ENCODE results near the gene TRMT61B.

TRMT61B gene

DNA sequence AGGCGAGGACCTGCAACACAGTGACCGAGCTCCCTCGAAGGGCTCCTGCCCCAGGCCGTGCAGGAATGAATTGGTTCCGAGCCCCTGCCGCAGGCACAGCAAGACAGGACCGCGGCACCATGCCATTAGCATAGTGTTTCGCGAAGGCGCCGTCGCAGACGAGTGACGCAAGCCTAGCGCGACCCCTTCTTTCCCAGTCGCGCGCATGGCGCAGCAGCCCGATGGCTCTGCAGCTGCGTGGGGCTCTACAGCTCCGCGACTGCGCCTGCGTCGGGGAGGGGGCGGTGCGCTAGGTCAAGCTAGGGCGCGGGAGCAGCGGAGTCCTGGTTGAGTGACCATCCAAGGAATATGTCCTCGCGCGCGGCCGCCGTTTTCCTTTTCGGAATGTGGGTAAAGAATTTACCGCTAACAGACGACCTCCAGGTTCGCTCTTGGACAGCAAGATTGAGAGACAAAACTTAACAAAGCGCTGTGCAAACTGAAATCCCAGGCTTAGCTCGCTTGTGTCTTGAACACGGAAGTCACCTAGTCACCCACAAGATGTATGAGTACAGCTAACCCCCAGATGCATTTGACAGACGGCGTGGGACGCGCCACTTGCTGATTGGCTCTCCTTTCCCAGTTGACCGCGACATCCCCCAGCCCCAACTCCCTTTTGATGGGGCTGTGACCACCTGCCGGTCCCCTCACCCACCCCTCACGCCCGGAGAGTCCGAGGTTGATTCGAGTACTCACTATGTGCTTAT is at the start of gene TRMT61B:
TRMT61B (minus strand) TSS at position 164 of the 746 bp plus-strand sequence; CDS start at position 132, 32 bp downstream.
- DNase-seq (ENCODE audit: low spot score): peak; percentile 94

DNA sequence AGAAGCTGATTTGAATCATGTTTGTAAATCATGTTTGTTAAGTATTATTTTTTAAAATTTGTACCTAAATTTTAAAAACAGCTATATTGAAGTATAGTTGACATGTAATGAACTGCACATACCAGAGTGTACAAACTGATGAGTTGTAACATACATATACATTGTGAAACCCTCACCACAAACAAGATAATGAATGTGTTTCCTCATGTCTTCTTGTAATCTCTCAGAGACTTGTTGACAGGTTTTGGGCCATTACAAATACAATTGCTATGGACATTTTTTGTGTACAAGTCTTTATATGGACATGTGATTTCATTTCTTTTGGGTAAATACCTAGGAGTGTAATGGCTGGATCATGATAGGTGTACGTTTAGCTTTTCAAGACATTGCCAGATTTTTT is 45.8 kb upstream of the TRMT61B start:
- no peak for DNase-seq (ENCODE audit: low spot score)

DNA sequence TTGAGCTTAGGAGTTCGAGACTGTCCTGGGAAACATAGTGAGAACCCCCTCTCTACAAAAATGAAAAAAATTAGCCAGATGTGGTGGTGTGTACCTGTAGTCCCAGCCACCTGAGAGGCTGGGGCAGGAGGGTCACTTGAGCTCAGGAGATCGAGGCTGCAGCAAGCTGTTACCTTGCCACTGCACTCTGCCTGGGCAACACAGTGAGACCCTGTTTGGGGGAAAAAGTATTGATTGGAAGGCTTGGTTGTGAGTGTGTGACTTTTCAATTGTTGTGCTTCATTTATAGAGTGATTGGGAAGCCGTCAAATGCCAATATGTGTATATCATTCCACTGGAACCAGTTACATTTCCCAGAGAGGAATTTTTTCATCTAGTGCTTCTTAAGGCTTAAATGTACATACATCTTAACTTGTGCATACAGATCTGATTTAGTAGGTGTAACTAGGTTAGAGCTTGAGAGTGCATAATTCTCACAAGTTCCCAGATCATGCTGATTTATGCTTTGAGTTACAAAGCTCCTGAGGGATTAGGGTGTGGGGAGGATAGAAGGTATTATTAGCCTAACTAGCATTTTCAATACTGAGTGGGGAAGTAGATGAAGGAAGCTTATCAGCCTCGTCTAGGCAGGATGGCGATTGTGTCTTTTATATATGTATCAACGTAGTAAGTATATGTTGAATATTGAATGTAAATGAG is 39.7 kb upstream of the TRMT61B start:
- DNase-seq (ENCODE audit: low spot score): no peak

DNA sequence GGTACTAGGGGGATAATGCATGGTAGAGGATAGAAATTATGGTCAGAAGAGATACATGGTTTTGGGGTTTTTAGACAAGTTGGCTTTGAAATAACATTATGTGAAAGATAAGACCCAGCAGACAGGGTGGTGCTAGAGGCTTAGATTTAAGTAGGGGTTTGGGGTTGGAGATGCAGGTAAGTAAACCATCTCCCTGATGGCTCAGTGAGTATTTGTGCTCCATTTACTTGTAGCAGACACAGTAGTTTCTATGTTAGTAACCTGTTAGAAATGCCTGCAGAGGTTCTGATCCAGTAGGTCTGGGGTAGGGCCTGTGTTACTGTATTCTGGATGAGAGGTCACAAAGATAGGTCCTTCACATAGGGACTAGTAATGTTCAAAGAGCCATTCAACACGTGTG is 38.1 kb upstream of the TRMT61B start:
- DNase-seq (ENCODE audit: low spot score): no peak

DNA sequence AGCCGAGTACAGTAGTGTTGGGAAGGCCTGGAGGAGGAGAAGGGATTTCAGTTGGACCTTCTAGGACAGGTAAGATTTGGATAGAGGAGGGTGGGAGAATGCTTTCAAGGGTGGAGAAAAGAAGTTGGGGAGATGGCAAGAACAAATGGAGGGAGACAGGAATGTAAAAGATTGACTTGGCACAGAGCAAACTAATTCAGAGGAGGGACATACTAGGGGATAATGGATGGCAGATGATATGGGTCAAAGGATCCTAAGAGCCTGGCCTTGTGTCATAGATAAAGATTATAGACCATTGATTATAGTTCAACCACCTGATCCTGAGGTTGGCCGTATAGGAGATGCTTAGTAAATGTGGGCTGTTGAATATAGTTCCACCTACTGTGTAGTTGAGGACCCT is 36.7 kb upstream of the TRMT61B start:
- DNase-seq (ENCODE audit: low spot score): no peak

DNA sequence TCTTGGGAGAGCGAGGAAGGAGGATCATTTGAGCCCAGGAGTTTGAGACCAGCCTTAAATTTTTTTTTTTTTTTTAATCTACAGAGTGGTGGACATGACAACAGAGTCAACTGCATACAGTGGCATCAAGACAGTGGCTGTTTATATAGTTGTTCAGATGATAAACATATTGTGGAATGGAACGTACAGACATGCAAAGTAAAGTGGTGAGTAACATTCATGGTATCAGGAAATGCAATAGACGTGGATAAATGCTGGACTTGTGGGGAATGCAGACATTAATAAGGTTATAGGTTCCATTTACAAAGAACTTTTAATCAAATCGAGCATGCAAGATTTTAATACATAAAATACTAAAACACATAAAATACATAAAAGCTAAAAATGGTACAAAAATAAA is 36.3 kb upstream of the TRMT61B start:
- DNase-seq (ENCODE audit: low spot score): no peak

DNA sequence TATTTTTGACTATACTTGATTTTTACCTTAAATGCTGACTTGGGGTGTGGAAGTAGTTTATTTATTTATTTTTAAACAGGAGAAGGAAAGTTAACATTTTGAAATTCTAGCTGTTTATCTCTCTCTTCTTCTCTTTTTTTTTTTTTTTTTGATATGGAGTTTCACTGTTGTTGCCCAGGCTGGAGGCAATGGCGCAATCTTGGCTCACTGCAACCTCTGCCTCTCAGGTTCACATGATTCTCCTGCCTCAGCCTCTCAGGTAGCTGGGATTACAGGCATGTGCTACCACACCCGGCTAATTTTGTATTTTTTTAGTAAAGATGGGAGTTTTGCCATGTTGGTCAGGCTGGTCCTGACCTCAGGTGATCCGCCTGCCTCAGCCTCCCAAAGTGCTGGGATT is 35.4 kb upstream of the TRMT61B start:
- DNase-seq (ENCODE audit: low spot score): no peak

DNA sequence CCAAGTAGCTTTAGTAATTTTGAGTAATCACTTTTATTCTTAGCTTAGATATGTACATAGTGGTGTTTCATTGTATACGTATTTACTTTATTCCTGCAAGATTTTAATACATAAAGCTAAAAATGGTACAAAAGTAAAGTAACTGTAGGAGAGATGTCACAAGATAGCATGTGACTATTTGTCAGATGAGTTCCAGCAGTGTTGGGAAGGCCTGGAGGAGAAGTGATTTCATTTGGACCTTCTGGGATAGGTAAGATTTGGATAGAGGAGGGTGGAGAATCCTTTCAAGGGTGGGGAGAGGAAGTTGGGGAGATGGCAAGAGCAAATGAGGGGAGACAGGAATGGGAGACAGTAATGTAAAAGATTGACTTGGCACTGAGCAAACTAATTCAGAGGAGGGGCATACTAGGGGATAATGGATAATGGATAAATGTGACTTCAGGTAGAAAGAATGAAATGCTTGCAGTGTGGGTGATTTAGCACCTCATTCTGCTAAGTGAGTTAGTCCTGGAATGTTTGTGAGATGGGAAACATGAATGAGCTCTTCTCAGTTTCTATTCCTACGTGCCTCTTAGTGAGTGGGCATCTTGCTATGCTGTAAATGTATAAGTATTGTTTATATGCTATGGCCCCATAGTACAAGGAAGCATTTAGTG is 34.8 kb upstream of the TRMT61B start:
- no peak for DNase-seq (ENCODE audit: low spot score)

DNA sequence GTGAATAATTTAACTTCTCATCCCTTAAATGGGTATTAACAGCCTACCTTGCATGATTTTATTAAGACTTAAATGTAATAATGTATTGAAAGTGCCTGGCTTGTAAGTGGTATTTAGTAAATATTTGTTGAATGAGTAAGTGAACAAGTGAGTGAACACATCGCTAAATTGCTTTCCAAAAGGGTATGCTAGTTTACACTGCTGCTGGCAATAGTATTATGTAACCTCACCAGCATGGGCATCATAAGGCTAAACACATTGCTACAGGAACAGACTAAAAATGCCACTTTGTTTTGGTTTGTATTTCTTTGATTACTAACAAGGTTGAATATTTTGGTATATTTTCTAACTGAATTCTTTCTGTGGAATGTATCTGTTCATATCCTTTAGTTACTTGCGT is 34.2 kb upstream of the TRMT61B start:
- DNase-seq (ENCODE audit: low spot score): no peak

DNA sequence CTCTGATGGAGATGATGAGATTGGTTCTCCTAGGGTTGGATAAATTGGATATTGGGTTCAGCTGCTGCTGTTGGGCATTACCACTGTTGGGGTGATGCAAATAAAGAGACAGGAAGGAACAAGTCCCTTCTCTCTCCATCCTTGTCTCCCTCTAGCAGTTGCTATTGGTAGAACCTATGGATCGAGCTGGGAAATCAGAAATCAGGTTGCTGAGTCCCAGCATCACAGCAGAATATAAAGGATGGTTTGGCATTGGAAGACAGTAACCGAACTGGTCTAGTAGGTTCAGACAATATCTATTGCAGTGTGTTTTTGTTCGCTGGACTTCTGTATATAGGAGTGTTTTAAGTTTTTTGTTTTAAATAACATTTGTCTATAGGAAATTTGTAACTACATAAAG is 32.5 kb upstream of the TRMT61B start:
- DNase-seq (ENCODE audit: low spot score): no peak

DNA sequence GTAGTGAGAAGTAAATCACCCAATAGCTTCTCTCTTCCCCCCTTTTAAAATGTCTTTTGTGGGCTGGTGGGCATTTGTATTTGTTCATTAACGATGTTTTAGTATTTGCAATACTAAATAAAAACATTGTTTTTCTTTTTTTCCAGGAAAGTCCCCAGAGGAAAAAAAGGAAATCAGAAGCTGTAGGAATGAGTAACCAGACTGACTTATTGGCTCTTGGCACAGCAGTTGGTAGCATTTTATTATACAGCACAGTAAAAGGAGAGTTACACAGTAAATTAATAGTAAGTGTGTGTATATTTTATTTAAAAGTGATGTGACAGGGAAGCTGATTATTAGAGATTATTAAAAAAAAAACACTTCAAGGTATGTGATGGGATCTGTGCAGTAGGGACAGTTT is 31.7 kb upstream of the TRMT61B start:
- DNase-seq (ENCODE audit: low spot score): no peak

DNA sequence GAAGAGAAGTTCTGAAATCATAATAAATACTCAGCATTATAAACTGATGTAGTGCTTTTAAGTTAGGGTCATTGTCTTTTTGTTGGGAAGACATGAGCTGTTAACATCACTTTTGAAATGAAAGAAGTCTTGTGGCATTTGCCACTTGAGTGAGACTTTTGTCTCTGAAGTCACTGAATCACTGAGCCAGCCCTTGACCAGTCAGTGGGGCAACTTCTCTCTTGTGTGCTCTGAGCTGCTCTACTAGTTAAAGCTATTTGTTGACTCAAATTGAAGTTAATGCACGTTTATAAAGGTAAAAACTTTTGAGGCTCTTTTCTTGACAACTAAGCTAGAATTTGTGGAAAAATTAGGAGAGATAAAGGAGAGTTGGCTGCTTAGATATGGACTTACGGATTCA is 31.1 kb upstream of the TRMT61B start:
- no peak for DNase-seq (ENCODE audit: low spot score)

DNA sequence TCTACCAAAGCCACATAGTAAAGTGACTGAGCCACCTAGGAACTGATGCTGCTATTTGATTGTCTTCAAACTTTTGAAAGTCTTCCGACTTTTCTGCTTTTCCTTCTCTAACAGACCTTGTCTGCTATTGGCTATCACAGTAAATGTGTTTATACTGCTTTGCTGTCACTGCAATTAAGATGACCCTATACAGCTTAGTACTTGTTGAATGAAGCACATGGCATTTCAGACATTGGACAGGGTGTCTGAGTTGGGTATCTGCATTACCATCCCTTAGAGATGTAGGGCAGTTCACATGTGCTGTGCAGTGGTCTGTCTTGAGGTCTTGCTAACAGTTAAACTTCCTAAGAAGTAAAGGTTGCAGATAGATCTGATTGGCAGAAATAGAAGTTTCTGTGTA is 27.9 kb upstream of the TRMT61B start:
- DNase-seq (ENCODE audit: low spot score): no peak

DNA sequence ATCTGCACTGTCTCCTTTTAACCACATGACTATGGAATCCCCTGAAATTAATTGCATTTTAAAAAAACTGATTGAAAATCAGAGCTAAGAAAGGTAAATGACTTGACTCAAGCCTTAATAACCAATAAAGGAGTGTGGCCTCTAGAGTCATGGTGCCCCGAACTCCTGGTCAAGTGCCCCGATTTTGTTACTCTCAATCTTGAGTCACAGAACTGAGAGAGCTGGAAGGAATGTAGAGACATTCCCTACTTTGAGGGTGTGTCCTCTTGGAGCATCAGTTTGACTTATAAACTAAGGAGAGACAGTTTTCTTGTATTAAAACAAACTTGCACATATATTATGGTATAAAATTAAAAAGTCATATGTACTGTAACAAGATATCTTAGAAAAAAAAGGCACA is 26.8 kb upstream of the TRMT61B start:
- DNase-seq (ENCODE audit: low spot score): no peak

DNA sequence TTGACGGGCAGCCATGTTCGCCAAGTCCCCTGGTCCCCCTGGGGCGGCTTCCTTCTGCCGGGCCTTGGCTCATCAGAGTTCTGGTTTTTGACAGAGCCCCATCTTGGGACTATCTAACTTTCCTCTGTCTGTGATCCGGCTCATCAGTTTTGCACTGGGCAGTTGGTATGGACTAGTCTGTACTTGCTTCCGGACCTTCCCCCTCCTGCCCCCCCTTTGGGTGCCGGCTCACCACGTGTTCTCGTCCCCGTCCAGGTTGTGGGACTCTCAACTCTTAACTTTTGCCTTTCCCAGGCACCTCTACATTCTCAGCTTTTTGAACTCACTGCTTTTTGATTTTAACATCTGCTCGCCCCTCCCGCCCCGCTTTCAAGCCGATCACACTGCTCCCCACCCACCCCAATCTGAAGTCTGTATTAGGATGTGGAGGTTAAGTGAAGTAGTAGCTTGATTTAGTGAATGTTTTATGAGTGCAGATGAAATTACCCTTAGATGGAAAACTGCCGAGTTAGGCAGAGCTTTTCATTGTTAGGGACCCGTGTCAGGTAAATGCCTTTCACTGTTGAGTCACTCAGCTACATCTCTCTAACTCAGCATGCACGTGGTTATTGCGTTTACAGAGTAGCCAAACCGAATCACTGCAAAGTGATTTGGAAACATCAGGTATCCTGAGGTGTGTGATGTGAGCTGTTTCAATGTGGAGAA is 25.2 kb upstream of the TRMT61B start:
- peak; percentile 5 for DNase-seq (ENCODE audit: low spot score)

DNA sequence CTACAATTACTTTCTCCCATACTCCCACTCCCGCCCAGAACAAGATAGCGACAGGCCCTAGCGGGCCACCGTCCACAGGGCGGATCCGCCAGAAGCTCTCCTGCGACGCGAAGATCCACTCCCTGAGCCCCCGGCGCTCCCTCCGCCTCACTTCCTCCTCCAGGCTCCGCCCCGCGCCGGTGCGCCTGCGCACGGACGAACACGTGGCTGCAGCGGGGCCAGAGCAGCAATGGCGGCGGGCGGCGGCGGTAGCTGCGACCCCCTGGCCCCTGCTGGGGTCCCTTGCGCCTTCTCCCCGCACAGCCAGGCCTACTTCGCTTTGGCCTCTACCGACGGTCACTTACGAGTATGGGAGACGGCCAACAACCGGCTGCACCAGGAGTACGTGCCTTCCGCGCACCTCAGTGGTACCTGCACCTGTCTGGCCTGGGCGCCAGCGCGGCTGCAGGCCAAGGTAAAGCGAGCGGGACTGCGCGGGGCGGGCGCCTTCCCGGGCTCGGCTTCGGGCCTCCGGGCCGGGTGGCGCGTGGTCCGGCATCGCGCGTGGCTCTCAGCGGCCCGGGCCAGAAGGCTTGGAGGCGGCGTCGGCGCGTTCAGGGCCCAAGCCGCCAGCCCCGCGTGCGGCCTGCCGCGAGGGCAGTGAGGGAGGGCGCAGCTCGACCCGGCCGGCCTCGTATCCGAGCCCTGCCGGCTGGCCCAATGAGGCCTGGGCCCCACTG is 24.5 kb upstream of the TRMT61B start, which contains the start of gene WDR43:
WDR43 (plus strand) TSS at position 198 of the 719 bp plus-strand sequence; CDS start at position 230, 32 bp downstream.
- peak; percentile 98 for DNase-seq (ENCODE audit: low spot score)

DNA sequence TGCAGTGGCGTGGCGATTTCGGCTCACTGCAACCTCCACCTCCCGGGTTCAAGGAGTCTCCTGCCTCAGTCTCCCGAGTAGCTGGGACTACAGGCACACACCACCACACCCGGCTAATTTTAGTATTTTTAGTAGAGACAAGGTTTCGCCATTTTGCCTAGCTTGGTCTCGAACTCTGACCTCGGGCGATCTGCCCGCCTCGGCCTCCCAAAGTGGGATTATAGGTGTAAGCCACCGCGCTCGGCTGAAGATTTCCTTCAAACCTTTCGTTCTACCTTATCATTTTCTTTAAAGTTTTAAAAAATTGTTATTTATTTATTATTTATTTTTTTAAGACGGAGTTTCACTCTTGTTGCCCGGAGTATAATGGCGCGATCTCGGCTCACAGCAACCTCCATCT is 23.4 kb upstream of the TRMT61B start:
- DNase-seq (ENCODE audit: low spot score): no peak

DNA sequence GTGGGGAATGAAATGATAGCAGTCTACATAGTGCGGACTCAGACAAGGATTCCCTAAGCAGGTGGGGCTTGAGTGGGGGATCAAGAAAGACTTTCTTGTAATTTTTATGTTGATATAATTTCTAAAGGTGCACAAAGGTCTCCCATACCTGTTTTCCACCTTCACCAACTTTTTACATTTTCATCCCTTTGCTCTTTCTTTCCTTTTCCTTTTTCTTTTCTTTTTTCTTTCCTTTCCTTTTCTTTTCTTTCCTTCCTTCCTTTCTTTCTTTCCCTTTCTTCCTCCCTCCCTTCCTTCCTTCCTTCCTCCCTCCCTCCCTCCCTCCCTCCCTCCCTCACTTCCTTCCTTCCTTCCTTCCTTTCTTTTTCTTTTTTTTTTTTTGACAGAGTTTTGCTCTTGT is 10.1 kb upstream of the TRMT61B start:
- no peak for DNase-seq (ENCODE audit: low spot score)

DNA sequence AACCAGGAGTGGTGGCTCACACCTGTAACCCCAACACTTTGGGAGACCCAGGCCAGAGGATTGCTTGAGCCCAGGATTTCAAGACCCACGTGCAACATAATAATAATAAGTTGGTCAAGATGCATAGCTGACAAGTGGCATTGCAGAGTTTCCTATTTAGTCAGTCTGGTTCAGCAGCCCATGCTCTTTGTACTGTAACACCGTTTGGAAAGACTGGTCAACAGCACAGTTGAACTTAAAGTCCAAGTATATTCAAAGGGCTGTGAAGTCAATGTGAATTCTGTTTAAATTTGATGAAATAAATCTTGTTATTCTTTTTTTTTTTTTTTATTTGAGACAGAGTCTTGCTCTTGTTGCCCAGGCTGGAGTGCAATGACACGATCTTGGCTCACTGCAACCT is 1.5 kb upstream of the TRMT61B start:
- DNase-seq (ENCODE audit: low spot score): no peak

DNA sequence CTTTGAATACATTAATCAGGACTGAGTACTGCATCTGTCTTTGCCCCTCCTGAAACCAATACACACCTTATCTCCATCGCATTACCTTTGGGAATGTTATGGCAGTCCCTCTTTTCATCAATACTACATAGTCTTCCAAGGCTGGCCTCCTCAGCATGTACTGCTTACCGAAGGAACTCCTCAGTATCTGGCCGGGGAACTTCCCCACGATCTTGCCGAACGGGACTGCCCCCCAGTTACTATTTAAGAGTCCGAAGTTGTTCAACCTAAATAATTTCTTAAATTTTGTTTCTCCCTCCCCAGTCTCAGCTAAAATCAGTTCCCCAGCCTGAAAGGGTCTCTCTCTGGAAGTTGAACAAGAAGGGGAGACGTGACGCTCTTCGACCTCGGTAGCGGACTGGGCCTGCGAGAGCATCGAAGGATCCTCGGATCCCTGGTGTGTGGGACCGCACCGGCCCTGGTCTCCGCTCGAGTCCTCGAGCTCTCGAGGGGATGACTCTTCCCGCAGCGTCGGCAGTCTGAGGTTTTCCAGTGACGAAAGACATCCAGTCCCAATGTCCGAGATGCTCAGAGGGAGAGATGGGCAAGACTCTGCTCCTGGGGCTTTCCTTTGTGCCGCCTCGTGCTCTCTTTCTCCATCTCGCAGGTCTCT is 489 bp downstream of the TRMT61B start:
- no peak for DNase-seq (ENCODE audit: low spot score)

DNA sequence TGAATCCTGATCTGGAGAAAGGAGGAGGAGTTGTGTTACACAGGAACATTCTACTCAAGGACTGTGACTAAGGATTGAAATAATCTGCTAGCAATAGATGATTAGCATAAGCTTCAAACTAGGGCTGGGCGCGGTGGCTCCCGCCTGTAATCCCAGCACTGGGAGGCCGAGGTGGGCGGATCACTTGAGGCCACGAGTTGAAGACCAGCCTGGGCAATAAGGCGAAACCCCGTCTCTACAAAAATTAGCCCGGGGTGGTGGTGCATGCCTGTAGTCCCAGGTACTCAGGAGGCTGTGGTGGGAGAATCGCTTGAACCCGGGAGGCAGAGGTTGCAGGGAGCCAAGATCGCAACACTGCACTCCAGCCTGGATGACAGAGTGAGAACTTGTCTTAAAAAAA is 1.5 kb downstream of the TRMT61B start:
- no peak for DNase-seq (ENCODE audit: low spot score)

Measured in CD4-positive, alpha-beta T cell treated with Interleukin-6 at 100 ng/mL for 8 hours (primary cell).